HL-60 (cell line): ENCODE measurements around the gene GOLM1.

Source experiments
- REST ChIP-seq: IDR thresholded peaks from 2 replicates; pipeline ENCODE4 v1.6.1; 2012; ENCODE audit warnings: low read depth; ENCODE audit not compliant: insufficient replicate concordance
- SPI1 ChIP-seq: IDR thresholded peaks from 2 replicates; pipeline ENCODE4 v1.6.1; 2012; ENCODE audit warnings: low read depth, mild to moderate bottlenecking, borderline replicate concordance
- TF ChIP-seq, protein P1 (sequence below): IDR thresholded peaks from one replicate; pipeline ENCODE4 v1.5.1; 2011; ENCODE audit warnings: low read length, control low read depth, inconsistent platforms; ENCODE audit not compliant: insufficient read depth

GRCh38 chr9:86141843-86142242, 42.5 kb upstream of the GOLM1 start:
- TF ChIP-seq, protein P1, sequence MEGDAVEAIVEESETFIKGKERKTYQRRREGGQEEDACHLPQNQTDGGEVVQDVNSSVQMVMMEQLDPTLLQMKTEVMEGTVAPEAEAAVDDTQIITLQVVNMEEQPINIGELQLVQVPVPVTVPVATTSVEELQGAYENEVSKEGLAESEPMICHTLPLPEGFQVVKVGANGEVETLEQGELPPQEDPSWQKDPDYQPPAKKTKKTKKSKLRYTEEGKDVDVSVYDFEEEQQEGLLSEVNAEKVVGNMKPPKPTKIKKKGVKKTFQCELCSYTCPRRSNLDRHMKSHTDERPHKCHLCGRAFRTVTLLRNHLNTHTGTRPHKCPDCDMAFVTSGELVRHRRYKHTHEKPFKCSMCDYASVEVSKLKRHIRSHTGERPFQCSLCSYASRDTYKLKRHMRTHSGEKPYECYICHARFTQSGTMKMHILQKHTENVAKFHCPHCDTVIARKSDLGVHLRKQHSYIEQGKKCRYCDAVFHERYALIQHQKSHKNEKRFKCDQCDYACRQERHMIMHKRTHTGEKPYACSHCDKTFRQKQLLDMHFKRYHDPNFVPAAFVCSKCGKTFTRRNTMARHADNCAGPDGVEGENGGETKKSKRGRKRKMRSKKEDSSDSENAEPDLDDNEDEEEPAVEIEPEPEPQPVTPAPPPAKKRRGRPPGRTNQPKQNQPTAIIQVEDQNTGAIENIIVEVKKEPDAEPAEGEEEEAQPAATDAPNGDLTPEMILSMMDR = no peak
- TF ChIP-seq SPI1 = no peak
- TF ChIP-seq REST = no peak
